ENCODE results near the gene D2HGDH.
"Not testable (repeated sequence)": the region's sequence is repeated elsewhere in the genome, so short reads cannot be mapped to it uniquely, and the experiment has no call there.

D2HGDH gene

GRCh38 chr2:241796610-241797138, 62.2 kb downstream of the D2HGDH start:
- FAIRE-seq: no peak

- no peak for FAIRE-seq
Observed at GRCh38 chr2:241797441-241798080, 63.1 kb downstream of the D2HGDH start.

DNA sequence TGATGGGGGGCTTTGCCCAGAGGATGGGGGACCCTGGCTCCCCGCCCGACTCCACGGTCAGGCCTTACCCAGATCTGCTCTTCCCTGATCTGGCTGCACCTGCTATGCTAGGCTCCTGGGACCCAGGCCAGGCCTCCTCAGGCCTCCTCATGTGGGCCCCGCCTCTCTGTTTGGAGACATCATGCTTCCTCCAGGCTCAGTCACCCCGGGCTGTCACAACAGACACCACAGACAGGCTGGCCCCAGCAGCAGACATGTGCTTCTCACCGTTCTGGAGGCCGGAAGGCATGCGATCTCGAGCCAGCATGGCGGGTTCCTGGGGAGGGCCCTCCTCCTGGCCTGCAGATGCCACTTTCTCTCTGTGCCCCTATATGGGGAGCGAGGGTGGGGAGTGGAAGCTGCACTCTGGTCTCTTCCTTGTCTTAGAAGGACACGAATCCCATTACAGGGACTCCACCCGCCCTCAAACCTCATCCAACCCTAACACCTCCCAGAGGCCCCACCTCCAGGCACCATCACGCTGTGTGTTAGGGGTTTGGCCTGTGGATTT, 63.7 kb downstream of the D2HGDH start:
- FAIRE-seq: no peak

GRCh38 chr2:241798631-241799521, 64.4 kb downstream of the D2HGDH start:
- no peak for FAIRE-seq

DNA sequence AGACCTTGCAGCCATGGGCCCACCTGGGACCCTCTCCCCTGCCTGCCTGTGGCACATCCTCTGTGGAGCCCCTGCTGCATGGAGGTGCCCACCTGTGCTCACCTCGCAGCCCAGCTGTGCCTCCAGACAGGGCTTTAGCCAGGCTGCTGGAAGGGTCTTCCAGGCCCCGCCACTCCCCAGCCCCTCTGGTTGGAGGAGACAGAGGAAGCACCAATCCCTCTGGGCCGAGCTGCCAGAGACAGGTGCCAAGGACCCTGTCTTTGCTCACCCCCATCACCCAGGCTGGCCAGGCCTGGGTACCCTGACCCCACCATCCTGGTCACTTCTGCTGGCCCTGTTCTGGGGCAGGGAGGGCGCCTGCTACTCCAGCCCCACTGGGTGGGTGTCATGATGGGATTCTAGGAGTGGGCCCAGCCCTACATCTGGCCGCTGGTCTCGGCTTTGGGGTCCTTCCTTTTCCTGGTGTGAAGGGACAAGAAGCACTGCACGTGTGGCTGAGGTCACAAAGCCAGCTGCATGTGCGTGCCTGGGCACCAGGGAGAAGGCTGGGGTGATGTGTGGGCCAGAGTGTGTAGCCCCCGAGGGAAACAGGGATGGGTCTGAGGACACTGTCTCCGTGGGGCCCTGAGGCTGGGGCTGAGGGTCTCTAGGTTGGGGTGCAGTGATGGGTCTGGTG, 65.2 kb downstream of the D2HGDH start:
- no peak for FAIRE-seq

- not testable (repeated sequence) for FAIRE-seq
Observed at GRCh38 chr2:241800198-241800903, 65.9 kb downstream of the D2HGDH start.

DNA sequence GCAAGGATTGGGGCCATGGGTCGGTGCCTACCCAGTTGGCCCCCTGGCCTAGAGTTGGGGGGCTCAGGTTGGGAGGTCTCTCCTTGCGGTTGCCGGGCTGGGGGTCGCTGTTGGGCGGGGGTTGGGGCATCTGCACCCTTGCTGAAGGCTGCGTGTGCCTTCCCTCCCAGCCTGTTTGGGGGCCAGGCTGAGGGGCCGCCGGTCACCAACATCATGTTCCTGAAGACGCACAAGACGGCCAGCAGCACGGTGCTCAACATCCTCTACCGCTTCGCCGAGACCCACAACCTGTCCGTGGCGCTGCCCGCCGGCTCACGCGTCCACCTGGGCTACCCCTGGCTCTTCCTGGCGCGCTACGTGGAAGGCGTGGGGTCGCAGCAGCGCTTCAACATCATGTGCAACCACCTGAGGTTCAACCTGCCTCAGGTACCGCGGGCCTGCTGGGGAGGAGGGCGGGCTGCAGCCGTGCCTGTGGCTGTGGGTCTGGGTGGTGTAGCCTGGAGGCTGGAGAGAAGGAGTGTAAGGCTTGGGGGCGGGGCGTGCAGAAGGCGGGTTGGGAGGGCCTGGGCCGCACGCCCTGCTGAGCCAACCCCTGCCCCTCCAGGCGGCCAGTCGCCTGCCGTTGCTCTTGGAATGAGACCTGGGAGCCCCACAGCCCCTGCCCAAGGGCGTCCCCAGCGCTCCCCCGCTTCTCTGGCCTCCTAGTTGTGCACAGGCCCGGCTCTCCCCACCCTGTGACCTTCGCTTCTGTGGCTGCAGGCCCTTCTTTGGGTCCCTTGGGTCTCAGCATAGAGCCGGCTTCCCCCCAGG, 67.4 kb downstream of the D2HGDH start:
- FAIRE-seq: no peak

GRCh38 chr2:241802421-241803318, 68.2 kb downstream of the D2HGDH start:
- FAIRE-seq: no peak

GRCh38 chr2:241803387-241804325, 69.2 kb downstream of the D2HGDH start:
- no peak for FAIRE-seq

DNA sequence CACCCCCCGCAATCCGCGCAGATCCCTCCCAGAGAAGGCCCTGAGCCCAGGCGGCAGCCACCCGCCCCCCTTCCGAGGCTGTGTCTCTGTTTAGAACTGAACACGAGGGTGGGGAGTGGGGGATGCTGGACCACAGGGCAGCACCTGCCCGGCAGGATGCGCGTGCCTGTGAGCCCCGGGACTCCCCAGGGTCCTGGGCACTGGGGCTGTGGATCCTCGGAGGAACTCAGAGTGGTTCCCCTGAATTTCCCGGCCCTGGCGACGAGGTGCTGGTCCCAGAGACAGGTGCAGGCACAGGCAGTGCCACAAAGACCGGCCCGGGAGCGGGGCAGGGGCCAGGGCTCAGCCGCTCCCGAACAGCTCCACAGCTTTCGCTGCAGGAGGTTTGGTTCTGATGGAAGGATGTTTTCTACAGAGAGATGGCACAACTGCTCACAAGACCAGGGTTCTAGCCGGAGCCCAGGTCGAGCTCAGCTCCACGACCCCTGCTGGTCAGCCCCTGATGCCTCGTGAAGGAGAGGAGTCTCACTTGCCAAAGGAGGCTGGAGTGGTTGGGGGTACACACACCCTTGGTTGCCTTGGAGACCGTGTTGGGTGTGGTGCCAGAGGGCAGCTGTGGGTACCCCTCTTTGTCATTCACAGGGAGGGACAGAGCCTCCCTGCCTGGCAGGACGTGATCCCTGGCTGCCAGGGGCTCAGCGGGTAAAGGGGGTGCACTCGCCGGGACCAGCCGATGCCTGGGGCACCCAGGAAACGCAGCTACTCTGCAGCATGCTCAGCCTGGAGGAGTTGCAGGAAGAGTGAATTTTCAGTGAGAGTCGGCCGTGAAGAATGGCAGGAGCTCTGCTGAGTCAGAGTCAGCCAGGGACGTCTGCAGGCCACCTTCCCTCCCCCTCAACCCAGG, 70.1 kb downstream of the D2HGDH start:
- no peak for FAIRE-seq

DNA sequence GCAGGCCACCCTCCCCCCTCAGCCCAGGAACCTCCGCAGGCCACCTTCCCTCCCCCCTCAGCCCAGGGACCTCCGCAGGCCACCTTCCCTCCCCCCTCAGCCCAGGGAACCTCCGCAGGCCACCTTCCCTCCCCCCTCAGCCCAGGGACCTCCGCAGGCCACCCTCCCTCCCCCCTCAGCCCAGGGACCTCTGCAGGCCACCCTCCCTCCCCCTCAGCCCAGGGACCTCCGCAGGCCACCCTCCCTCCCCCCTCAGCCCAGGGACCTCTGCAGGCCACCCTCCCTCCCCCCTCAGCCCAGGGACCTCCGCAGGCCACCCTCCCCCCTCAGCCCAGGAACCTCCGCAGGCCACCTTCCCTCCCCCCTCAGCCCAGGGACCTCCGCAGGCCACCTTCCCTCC, 71.8 kb downstream of the D2HGDH start:
- FAIRE-seq: not testable (repeated sequence)

GRCh38 chr2:241808051-241808720, 73.8 kb downstream of the D2HGDH start:
- no peak for FAIRE-seq

GRCh38 chr2:241808721-241809382, 74.4 kb downstream of the D2HGDH start, which contains the start of gene NEU4:
Gene NEU4, plus strand, starts transcription at chr2:241809193. Its CDS starts 5,292 bp downstream, at chr2:241814485.
- no peak for FAIRE-seq

GRCh38 chr2:241809383-241810306, 75.2 kb downstream of the D2HGDH start:
- no peak for FAIRE-seq

GRCh38 chr2:241810307-241811200, 76.1 kb downstream of the D2HGDH start:
- no peak for FAIRE-seq
